ENCODE data around the gene CYP3A4.

- no peak for TF ChIP-seq USF1 (CRISPR knock-in tag; IDR thresholded peaks at IDR 0.05)
- no peak for TF ChIP-seq CTCF (IDR thresholded peaks at IDR 0.05 in 2 of 3, conservative IDR thresholded peaks at IDR 0.05 in 1 of 3; ENCODE audit: insufficient read depth in 2 of 3, low read depth in 1 of 3, low read length in 3 of 3)
- no peak for TF ChIP-seq ZNF263 (CRISPR knock-in tag; IDR thresholded peaks at IDR 0.05; ENCODE audit: borderline replicate concordance)
- TF ChIP-seq BACH1 (tag; IDR thresholded peaks at IDR 0.05): no peak
- TF ChIP-seq SP2 (IDR thresholded peaks at IDR 0.05; ENCODE audit: extremely low read depth, low read depth, low read length, poor library complexity, severe bottlenecking): no peak
- no peak for TF ChIP-seq POLR2A (conservative IDR thresholded peaks at IDR 0.05)
- TF ChIP-seq EZH2 (IDR thresholded peaks at IDR 0.05; ENCODE audit: borderline replicate concordance, low read depth, low read length): no peak
- no peak for TF ChIP-seq ELF1 (tag; IDR thresholded peaks at IDR 0.05)
- TF ChIP-seq NR2F6 (CRISPR knock-in tag; IDR thresholded peaks at IDR 0.05): no peak
- TF ChIP-seq RFX5 (IDR thresholded peaks at IDR 0.05; ENCODE audit: low read depth, low read length): no peak
- TF ChIP-seq CBFA2T2 (conservative IDR thresholded peaks at IDR 0.05): no peak
- no peak for TF ChIP-seq FOXM1 (IDR thresholded peaks at IDR 0.05; ENCODE audit: low read depth)
- TF ChIP-seq FOXM1 (CRISPR knock-in tag; IDR thresholded peaks at IDR 0.05; ENCODE audit: low read depth): no peak
- no peak for TF ChIP-seq FOXJ3 (CRISPR knock-in tag; IDR thresholded peaks at IDR 0.05)
- TF ChIP-seq FOSL1 (tag; conservative IDR thresholded peaks at IDR 0.05): no peak
Measured at GRCh38 chr7:99752356-99752755, 31.6 kb downstream of the CYP3A4 start.

Measured in K562 (cell line).